ENCODE results near the gene PPFIBP1. TPM values are rescaled to one million over a fixed set of nuclear protein-coding genes. Genes with fewer than 3 reads are reported as not detected.
"Not testable (repeated sequence)": the region's sequence is repeated elsewhere in the genome, so short reads cannot be mapped to it uniquely, and the experiment has no call there.

The PPFIBP1 gene
- total RNA-seq, 1 donor from 2014 or later = 439 TPM

- DNase-seq (ENCODE audit: low read depth in 2 of 2) = peak in 1 of 2 donors; percentile 83
Measured at GRCh38 chr12:27564612-27565213, 40.7 kb downstream of the PPFIBP1 start.

- DNase-seq (ENCODE audit: low read depth in 2 of 2) = peak in 1 of 2 donors; percentile 49
Measured at GRCh38 chr12:27566159-27566558, 42.2 kb downstream of the PPFIBP1 start.

GRCh38 chr12:27566626-27567025 is 42.6 kb downstream of the PPFIBP1 start:
- DNase-seq (ENCODE audit: low read depth in 2 of 2) = peak in 1 of 2 donors; percentile 53

- peak; percentile 80 to 81 for DNase-seq (ENCODE audit: low read depth in 2 of 2)
Measured at GRCh38 chr12:27571463-27571862, 47.5 kb downstream of the PPFIBP1 start.

GRCh38 chr12:27572486-27573255 is 48.7 kb downstream of the PPFIBP1 start:
- DNase-seq (ENCODE audit: low read depth in 2 of 2) = no peak

GRCh38 chr12:27573972-27574371 is 50.0 kb downstream of the PPFIBP1 start:
- DNase-seq (ENCODE audit: low read depth in 2 of 2) = peak; percentile 98

GRCh38 chr12:27575090-27575761 is 51.2 kb downstream of the PPFIBP1 start:
- no peak for DNase-seq (ENCODE audit: low read depth in 2 of 2)

GRCh38 chr12:27575762-27576118 is 51.7 kb downstream of the PPFIBP1 start:
- DNase-seq (ENCODE audit: low read depth in 2 of 2) = peak in 1 of 2 donors; percentile 46

GRCh38 chr12:27576667-27577347 is 52.8 kb downstream of the PPFIBP1 start:
- no peak for DNase-seq (ENCODE audit: low read depth in 2 of 2)

- no peak for DNase-seq (ENCODE audit: low read depth in 2 of 2)
Measured at GRCh38 chr12:27577688-27578087, 53.7 kb downstream of the PPFIBP1 start.

GRCh38 chr12:27578689-27579372 is 54.8 kb downstream of the PPFIBP1 start:
- peak; percentile 95 for DNase-seq (ENCODE audit: low read depth in 2 of 2)

GRCh38 chr12:27580561-27581330 is 56.7 kb downstream of the PPFIBP1 start:
- DNase-seq (ENCODE audit: low read depth in 2 of 2) = no peak

GRCh38 chr12:27581331-27581671 is 57.3 kb downstream of the PPFIBP1 start:
- not testable (repeated sequence) for DNase-seq (ENCODE audit: low read depth in 2 of 2)

GRCh38 chr12:27581833-27582232 is 57.8 kb downstream of the PPFIBP1 start:
- not testable (repeated sequence) for DNase-seq (ENCODE audit: low read depth in 2 of 2)

- DNase-seq (ENCODE audit: low read depth in 2 of 2) = not testable (repeated sequence)
Measured at GRCh38 chr12:27582445-27582844, 58.4 kb downstream of the PPFIBP1 start.

- peak in 1 of 2 donors; percentile 41 for DNase-seq (ENCODE audit: low read depth in 2 of 2)
Measured at GRCh38 chr12:27583057-27583797, 59.2 kb downstream of the PPFIBP1 start.

GRCh38 chr12:27583981-27584380 is 60.0 kb downstream of the PPFIBP1 start:
- peak in 1 of 2 donors; percentile 35 for DNase-seq (ENCODE audit: low read depth in 2 of 2)

- no peak for DNase-seq (ENCODE audit: low read depth in 2 of 2)
Measured at GRCh38 chr12:27585739-27586265, 61.8 kb downstream of the PPFIBP1 start.

- DNase-seq (ENCODE audit: low read depth in 2 of 2) = not testable (repeated sequence)
Measured at GRCh38 chr12:27588075-27588730, 64.2 kb downstream of the PPFIBP1 start.

All from dermis microvascular lymphatic vessel endothelial cell (primary cell).